ENCODE results near the gene DNAH10. TPM values are rescaled to one million over a fixed set of nuclear protein-coding genes. Genes with fewer than 3 reads are reported as not detected.

DNAH10 gene
- total and polyA plus RNA-seq, 10 of the 15 experiments (the other 5 are each of a cell fraction or from before 2014, with no cell fraction given) = 0.01 to 0.32 (median 0.06) TPM

DNA sequence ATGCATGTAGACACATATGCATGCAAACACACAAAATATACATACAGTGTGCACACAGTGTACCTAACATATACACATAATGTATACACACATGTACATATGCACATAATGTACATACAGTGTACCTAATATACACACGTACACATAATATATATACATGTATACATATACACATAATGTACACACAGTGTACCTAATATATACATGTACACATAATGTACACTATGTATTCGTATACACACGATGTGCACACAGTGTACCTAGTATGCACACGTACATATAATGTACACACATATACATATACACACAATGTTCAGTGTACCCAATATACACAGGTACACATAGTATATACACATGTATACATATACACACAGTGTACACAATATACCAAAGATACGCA is 70.0 kb downstream of the DNAH10 start:
- peaks cover 4% of the 10 kb centered on the region for H3K9me3 ChIP-seq (replicated peaks; ENCODE audit: control insufficient read depth, insufficient read depth, low read length)
- no peaks in the 10 kb centered on the region for H3K36me3 ChIP-seq (ENCODE audit: control insufficient read depth in 2 of 2, insufficient read depth in 2 of 2, low read length in 1 of 2)
- no peak for ATAC-seq
- no peak overlapping the region for H3K27ac ChIP-seq (ENCODE audit: control insufficient read depth, insufficient read depth)
- in situ Hi-C loops (cut with MboI) = no loop called here
- H3K9ac ChIP-seq (ENCODE audit: control insufficient read depth, insufficient read depth, low read length) = no peak overlapping the region
- H2AFZ ChIP-seq (ENCODE audit: control insufficient read depth, low read depth, low read length) = no peak overlapping the region
- BruUV-seq (replicated peaks) = no TSS peak
- CTCF ChIA-PET = no interaction called here
- DNase-seq (ENCODE audit: low read depth, low spot score) = no peak
- no peaks in the 10 kb centered on the region for H3K4me1 ChIP-seq (ENCODE audit: control insufficient read depth, insufficient read depth, low read length)
- H3K4me2 ChIP-seq (ENCODE audit: control insufficient read depth, insufficient read depth) = no peak overlapping the region
- no peaks in the 10 kb centered on the region for H3K27me3 ChIP-seq (replicated peaks in 1 of 2; ENCODE audit: control insufficient read depth in 2 of 2, insufficient read depth in 2 of 2, low read length in 1 of 2)
- POLR2A ChIA-PET = no interaction called here
- SMC1A ChIA-PET (ENCODE audit: uncharacterized antibody, unreplicated experiment) = no interaction called here
- no peaks in the 10 kb centered on the region for H4K20me1 ChIP-seq (ENCODE audit: control insufficient read depth, insufficient read depth)
- intact Hi-C loops (cut with micrococcal nuclease; ENCODE audit: unreplicated experiment) = no loop called here
- 78% methylated on average over 5 of the region's 5 CpGs for WGBS (ENCODE audit: insufficient coverage, insufficient replicate concordance, low lambda C conversion rate, missing lambda C conversion rate)
- no peak for FAIRE-seq
- H3K4me3 ChIP-seq = no peak overlapping the region
- no peaks in the 10 kb centered on the region for H3K79me2 ChIP-seq (ENCODE audit: control insufficient read depth, insufficient read depth, low read length)
- RAD21 ChIA-PET (ENCODE audit: unreplicated experiment) = no interaction called here
- TF ChIP-seq NFXL1 (IDR thresholded peaks at IDR 0.05; ENCODE audit: borderline replicate concordance) (no peak), ZNF384 (IDR thresholded peaks at IDR 0.05; ENCODE audit: borderline replicate concordance, low read depth, low read length) (no peak), ESRRA (IDR thresholded peaks at IDR 0.05; ENCODE audit: low read length) (no peak), SRF (IDR thresholded peaks at IDR 0.05; ENCODE audit: low read depth in 2 of 2, low read length in 2 of 2) (no peak), DPF2 (IDR thresholded peaks at IDR 0.05) (no peak), HDGF (IDR thresholded peaks at IDR 0.05) (no peak), BACH1 (IDR thresholded peaks at IDR 0.05; ENCODE audit: borderline replicate concordance) (no peak), CBX3 (IDR thresholded peaks at IDR 0.05; ENCODE audit: borderline replicate concordance, low read depth) (no peak), POLR2A (IDR thresholded peaks at IDR 0.05; ENCODE audit: low read depth, low read length) (no peak), SUZ12 (IDR thresholded peaks at IDR 0.05; ENCODE audit: unreplicated experiment) (no peak)
- TF ChIP-seq, protein P1, sequence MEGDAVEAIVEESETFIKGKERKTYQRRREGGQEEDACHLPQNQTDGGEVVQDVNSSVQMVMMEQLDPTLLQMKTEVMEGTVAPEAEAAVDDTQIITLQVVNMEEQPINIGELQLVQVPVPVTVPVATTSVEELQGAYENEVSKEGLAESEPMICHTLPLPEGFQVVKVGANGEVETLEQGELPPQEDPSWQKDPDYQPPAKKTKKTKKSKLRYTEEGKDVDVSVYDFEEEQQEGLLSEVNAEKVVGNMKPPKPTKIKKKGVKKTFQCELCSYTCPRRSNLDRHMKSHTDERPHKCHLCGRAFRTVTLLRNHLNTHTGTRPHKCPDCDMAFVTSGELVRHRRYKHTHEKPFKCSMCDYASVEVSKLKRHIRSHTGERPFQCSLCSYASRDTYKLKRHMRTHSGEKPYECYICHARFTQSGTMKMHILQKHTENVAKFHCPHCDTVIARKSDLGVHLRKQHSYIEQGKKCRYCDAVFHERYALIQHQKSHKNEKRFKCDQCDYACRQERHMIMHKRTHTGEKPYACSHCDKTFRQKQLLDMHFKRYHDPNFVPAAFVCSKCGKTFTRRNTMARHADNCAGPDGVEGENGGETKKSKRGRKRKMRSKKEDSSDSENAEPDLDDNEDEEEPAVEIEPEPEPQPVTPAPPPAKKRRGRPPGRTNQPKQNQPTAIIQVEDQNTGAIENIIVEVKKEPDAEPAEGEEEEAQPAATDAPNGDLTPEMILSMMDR (IDR thresholded peaks at IDR 0.05 in 2 of 3, conservative IDR thresholded peaks at IDR 0.05 in 1 of 3; ENCODE audit: control insufficient read depth in 2 of 3, extremely low read depth in 1 of 3, insufficient read depth in 1 of 3, low read depth in 3 of 3, low read length in 3 of 3) = no peak
- TF ChIP-seq, protein P2, sequence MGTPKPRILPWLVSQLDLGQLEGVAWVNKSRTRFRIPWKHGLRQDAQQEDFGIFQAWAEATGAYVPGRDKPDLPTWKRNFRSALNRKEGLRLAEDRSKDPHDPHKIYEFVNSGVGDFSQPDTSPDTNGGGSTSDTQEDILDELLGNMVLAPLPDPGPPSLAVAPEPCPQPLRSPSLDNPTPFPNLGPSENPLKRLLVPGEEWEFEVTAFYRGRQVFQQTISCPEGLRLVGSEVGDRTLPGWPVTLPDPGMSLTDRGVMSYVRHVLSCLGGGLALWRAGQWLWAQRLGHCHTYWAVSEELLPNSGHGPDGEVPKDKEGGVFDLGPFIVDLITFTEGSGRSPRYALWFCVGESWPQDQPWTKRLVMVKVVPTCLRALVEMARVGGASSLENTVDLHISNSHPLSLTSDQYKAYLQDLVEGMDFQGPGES (IDR thresholded peaks at IDR 0.05) = no peak
